ENCODE results near the gene TBXAS1. TPM values are rescaled to one million over a fixed set of nuclear protein-coding genes. Genes with fewer than 3 reads are reported as not detected.

Gene TBXAS1
- total RNA-seq, 2 donors from 2014 or later: 3.6 to 10.6 TPM

- no peaks in the 10 kb centered on the region for H3K9me3 ChIP-seq
- H3K4me1 ChIP-seq: peaks cover 22% of the 10 kb centered on the region
- intact Hi-C loops (cut with DNase I): loop anchor here (10.0 kb wide), 1 partner anchor 512 kb away; no protein-coding TSS in a partner anchor
- TF ChIP-seq CTCF (IDR thresholded peaks at IDR 0.05): no peak
- TF ChIP-seq POLR2A (IDR thresholded peaks at IDR 0.05): no peak
- no peaks in the 10 kb centered on the region for H3K36me3 ChIP-seq (replicated peaks in 1 of 2; ENCODE audit: insufficient read depth in 1 of 2, low read depth in 2 of 2)
- DNase-seq (no peak), ATAC-seq (no peak)
- H3K27me3 ChIP-seq: no peaks in the 10 kb centered on the region
- H3K27ac ChIP-seq: no peak overlapping the region
- WGBS, 2 donors: 94 to 98% methylated on average over 10 of the region's 10 CpGs
- no peak overlapping the region for H3K4me3 ChIP-seq
Measured at GRCh38 chr7:140006600-140006999, 177.5 kb downstream of the TBXAS1 start.

- Histone ChIP-seq H3K4me3 (no peak overlapping the region), H3K4me1 (peaks cover 22% of the 10 kb centered on the region), H3K27ac (no peak overlapping the region), H3K9me3 (no peaks in the 10 kb centered on the region), H3K36me3 (replicated peaks in 1 of 2; ENCODE audit: insufficient read depth in 1 of 2, low read depth in 2 of 2) (no peaks in the 10 kb centered on the region), H3K27me3 (no peaks in the 10 kb centered on the region)
- TF ChIP-seq POLR2A (IDR thresholded peaks at IDR 0.05) (no peak), CTCF (IDR thresholded peaks at IDR 0.05) (no peak)
- DNase-seq (no peak), ATAC-seq (no peak)
- 80 to 87% methylated on average over 11 of the region's 11 CpGs for WGBS, 2 donors
- intact Hi-C loops (cut with DNase I): loop anchor here (10.0 kb wide), 1 partner anchor 512 kb away; no protein-coding TSS in a partner anchor
Measured at GRCh38 chr7:140007051-140007690, 178.1 kb downstream of the TBXAS1 start.

GRCh38 chr7:140008755-140009610 lies 179.9 kb downstream of the TBXAS1 start:
- Histone ChIP-seq H3K27ac (peak overlapping the region; percentile 58 to 86 (median 80)), H3K9me3 (no peaks in the 10 kb centered on the region), H3K36me3 (replicated peaks in 1 of 2; ENCODE audit: insufficient read depth in 1 of 2, low read depth in 2 of 2) (no peaks in the 10 kb centered on the region), H3K27me3 (no peaks in the 10 kb centered on the region), H3K4me3 (no peak overlapping the region), H3K4me1 (peaks cover 22% of the 10 kb centered on the region)
- TF ChIP-seq CTCF (IDR thresholded peaks at IDR 0.05) (no peak), POLR2A (IDR thresholded peaks at IDR 0.05) (peak in 2 of 3 donors; percentile 14 to 29)
- ATAC-seq (peak; percentile 82), DNase-seq (peak; percentile 78 to 92 (median 84))
- intact Hi-C loops (cut with DNase I): loop anchor here (10.0 kb wide), 1 partner anchor 514 kb away; no protein-coding TSS in a partner anchor
- 43 to 52% methylated on average over 14 to 16 of the region's 16 CpGs for WGBS, 2 donors

GRCh38 chr7:140009735-140010134 lies 180.7 kb downstream of the TBXAS1 start:
- no peaks in the 10 kb centered on the region for H3K36me3 ChIP-seq (replicated peaks in 1 of 2; ENCODE audit: insufficient read depth in 1 of 2, low read depth in 2 of 2)
- peak; percentile 53 to 75 (median 65) for DNase-seq
- no peak for TF ChIP-seq CTCF (IDR thresholded peaks at IDR 0.05)
- TF ChIP-seq POLR2A (IDR thresholded peaks at IDR 0.05): no peak
- H3K4me3 ChIP-seq: no peak overlapping the region
- no peaks in the 10 kb centered on the region for H3K9me3 ChIP-seq
- intact Hi-C loops (cut with DNase I): loop anchor here (10.0 kb wide), 1 partner anchor 515 kb away; no protein-coding TSS in a partner anchor
- WGBS, 2 donors: 33 to 39% methylated on average over 11 of the region's 11 CpGs
- no peaks in the 10 kb centered on the region for H3K27me3 ChIP-seq
- H3K4me1 ChIP-seq: peaks cover 22% of the 10 kb centered on the region
- ATAC-seq: peak; percentile 42
- peak overlapping the region in 3 of 4 donors; percentile 76 to 86 (median 84) for H3K27ac ChIP-seq
